HG02870 (cell line): ENCODE results near the gene GLRA1.
"Not testable (repeated sequence)": the region's sequence is repeated elsewhere in the genome, so short reads cannot be mapped to it uniquely, and the experiment has no call there.

Source experiments
- ATAC-seq: cut with Tn5 transposase; IDR thresholded peaks from one replicate; pipeline ENCODE4 v1.9.1; 2021; ENCODE audit warnings: mild to moderate bottlenecking, moderate library complexity; ENCODE audit not compliant: unreplicated experiment

GLRA1 gene

DNA sequence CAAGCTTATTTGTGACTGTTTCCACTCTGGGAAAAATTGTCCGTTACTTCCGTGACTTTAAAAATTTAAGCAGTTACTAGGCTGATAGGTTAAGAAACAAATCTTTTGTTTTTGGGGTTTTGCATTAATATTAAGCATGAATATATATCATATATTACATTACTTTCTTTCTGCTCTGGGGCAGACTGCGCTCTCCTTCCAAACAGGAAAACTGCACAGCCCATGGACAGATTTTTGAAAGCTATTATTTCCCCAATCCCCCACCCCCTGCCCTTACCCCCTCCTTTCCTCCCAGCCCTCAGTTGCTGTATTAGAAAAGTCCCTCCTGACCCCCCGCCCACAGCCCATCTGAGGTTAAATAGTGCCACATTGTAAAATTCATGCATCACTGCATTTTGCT lies 102.5 kb downstream of the GLRA1 start:
- no peak for ATAC-seq

- no peak for ATAC-seq
These were observed 103.7 kb downstream of the GLRA1 start for GRCh38 chr5:151820903-151821302.

- no peak for ATAC-seq
These were observed 104.4 kb downstream of the GLRA1 start for GRCh38 chr5:151820271-151820670.

DNA sequence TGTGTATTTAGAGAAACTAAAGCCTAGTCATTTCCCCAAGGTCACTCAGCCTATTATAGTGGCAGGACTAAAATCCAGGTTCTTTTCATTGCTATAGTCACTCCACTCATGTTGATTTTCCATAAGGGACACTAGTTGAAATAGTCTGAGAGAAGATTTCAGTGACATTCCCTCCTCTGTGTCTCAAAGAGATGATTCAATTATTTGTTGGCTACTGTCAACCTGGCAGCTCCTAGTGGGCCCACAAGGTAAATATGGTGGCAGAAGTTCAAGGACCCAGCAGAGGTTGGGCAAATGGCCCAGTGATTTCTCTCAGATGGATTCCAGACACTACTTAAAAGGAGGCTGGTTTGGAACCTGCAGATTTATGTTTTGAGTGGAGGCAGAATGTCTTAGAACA lies 104.8 kb downstream of the GLRA1 start:
- no peak for ATAC-seq

DNA sequence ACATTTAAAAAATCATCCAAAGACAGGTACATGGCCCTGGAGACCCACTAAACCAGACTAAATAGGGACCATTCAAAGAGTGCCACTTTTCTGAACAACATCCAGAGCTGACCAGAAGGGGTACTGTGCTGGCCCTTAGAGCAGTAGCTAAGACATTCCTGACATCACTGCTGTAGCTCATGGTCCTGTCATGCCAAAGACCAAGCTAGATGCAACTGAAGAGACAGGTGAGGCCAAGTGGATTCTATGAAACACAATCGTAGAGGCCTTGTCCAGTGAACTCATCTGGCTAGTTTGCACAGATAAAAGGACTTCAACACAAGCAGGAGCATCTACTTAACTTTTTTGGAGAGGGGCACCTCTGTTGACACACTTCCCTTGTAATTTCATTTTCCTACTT lies 109.6 kb downstream of the GLRA1 start:
- no peak for ATAC-seq

DNA sequence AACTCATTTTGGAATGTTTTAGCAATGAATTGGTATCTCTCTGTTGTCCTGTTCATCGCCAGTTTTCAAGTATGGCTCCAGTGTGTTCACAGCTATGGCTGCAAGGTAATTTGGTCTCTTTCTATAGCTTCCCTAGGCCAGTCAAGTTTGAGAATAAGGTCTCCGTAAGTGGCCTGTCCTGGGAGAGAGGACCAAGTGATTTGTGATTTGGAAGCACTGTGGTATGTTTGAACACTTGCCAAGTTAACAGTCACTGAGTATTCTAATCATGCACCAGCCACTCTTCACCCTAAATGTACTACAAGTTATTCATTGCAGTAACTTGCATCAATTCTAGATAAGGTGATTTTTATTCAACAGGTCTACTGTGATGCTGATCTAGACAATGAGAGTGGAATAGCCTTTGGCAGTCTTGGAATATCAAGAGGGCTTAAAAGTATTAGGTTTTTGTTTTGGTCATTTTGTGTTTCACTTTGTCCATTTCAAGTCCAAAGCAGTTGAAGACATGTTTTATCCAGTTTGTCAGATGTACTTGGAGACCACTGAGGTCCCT lies 111.8 kb downstream of the GLRA1 start:
- no peak for ATAC-seq

DNA sequence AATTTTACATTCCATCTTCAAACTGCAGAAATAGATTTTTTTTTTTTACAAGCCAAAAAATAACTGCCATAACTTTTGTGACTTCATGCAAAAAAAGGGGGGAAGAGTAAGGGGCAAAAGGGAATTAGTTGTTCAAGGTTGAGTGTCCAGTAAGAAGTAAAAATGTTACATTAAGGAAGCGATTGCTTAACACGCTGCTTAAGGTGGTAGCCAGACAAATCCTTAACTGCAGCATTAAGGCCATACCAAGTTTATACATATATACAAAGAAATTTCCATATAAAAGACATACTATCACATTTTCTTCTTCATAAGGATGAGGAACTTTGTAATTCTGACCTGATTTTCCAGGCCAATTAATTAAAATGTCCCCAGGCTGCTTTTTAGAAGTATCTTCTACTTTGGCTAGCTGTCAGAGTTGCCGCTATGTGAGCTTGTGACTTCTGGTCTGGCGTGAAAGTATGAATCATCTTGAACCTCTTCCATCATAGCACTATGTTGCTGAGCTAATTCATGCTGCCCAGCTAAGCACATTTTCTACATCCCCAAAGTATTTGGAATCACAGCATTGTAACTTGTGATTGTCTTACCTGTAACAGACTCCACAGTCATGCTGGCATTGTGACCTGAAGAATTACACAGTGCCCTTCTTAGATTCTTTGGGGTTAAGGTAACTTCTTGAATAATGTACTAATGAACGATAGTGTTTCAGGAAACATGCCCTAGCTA lies 112.9 kb downstream of the GLRA1 start:
- no peak for ATAC-seq

- no peak for ATAC-seq
These were observed 113.8 kb downstream of the GLRA1 start for GRCh38 chr5:151810897-151811296.

GRCh38 chr5:151810449-151810848 lies 114.2 kb downstream of the GLRA1 start:
- ATAC-seq = no peak

DNA sequence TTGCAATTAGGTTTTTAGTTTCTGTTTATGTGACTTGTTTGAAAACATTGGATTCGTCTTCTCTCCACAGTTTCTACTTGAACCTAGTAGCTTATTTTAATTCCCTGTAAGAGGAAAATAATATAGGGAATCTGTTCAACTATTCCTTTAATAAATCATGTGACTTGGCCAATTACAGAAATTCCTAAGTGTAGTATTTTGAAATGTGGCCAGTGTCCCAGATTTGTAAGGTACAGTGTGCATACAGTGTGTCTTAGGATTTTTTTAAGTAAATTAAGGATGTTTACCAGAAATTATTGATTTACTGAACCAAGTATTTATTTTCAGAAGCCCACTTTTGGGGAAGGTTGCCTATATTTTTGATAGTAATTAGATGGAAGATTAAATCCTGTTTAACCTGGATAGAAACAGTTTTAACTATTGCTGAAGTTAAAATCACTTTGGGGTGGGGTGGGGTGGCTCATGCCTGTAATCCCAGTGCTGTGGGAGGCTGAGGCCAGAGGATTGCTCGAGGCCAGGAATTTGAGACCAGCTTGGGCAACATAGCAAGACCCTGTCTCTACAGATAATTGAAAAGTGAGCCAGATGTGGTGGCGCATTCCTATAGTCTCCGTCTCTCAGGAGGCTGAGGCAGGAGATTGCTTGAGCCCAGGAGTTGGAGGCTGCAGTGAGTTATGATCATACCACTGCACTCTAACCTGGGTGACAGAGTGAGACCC lies 116.0 kb downstream of the GLRA1 start:
- ATAC-seq = no peak

GRCh38 chr5:151805414-151806223 lies 119.0 kb downstream of the GLRA1 start:
- ATAC-seq = no peak

GRCh38 chr5:151800532-151800931 lies 124.1 kb downstream of the GLRA1 start:
- no peak for ATAC-seq

DNA sequence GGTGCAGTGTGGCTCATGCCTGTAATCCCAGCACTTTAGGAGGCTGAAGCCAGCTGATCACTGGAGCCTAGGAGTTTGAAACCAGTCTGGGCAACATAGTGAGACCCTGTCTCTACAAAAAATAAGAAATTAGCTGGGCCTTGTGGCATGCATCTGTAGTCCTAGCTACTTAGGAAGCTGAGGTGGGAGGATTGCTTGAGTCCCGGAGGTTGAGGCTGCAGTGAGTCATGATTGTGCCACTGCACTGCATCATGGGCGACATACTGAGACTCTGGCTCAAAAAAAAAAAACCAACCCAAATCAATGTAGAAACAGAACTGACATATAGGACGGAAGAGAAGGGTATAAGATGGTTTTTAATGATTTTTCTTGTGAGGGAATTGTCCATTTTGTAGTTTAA lies 125.2 kb downstream of the GLRA1 start:
- ATAC-seq = no peak

DNA sequence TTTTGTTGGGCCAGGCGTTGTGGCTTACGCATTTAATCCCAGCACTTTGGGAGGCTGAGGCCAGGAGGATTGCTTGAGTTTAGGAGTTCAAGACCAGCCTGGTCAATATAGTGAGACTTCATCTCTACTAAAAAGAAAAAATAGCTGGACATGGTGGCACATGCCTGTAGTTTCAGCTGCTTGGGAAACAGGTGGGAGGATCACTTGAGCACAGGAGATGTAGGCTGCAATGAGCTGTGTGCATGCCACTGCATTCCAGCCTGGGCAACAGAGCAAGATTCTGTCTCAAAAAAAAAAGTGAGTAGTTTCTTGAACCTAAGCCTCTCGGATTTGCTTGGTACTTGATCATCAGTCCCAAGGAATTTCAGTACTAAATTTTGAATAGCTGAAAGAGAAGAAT lies 126.0 kb downstream of the GLRA1 start:
- ATAC-seq = no peak

DNA sequence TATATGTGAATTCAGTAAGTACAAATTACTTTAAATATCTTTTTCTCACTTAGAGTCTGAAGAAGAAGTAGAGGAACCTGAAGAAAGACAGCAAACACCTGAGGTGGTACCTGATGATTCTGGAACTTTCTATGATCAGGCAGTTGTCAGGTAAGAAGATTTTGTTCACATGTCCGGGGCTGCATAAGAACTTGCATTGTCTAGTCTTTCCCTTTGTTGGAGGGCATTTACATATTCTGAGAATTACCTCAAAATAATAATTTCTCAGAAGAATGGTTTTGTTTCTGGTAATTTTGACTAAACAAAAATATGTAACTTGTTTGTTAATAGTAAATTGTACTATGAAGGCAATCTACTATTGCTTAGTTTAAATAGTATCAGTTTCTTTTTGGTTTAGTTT lies 129.2 kb downstream of the GLRA1 start:
- ATAC-seq = no peak

DNA sequence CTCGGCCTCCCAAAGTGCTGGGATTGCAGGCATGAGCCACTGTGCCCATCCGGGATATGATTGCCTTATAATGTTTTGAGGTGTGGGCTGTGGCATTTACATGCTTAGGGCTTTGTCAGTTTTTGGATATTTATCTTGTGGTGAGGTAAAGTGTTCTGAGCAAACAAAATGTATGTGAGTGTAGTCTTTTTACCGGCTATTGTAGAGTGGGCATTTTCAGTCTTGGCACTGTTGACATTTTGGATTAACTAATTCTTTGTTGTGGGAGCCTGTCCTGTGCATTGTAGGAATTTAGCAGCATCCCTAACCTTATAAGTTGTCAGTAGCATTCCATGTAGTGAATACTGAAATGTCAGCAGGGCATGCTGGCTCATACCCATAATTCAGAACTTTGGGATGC lies 131.3 kb downstream of the GLRA1 start:
- ATAC-seq = no peak

DNA sequence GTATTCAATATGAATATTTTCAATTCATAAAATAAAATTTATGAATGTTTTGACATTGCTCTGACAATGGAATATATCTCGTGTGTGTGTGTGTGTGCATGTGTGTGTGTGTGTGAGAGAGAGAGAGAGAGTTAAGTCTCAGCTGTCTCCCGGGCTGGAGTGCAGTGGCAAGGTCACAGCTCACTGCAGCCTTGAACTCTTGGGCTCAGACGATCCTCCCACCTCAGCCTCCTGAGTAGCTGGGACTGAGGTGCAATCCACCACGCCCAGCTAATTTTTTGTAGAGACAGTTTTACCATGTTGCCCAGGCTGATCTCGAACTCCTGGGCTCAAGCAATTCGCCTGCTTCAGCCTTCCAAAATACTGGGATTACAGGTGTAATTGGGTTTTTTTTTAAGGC lies 136.8 kb downstream of the GLRA1 start:
- no peak for ATAC-seq

GRCh38 chr5:151786468-151786867 lies 138.2 kb downstream of the GLRA1 start:
- ATAC-seq = no peak

DNA sequence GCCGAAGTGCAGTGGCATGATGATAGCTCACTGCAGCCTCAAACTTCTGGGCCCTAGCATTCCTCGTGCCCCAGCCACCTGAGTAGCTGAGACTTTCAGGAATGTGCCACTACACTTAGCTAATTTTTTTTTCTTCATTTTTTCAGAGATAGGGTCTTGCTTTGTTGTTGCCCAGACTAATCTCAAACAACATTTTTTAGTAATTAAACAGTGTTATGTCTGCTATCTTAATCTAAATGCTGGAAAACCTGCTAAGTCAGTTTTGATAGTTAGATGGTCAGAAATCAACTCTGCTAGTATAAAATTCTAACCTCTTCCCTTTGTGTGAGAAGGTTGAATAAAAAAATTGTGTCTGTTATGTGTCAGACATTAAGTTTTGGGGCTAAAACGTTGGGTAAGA lies 140.5 kb downstream of the GLRA1 start:
- ATAC-seq = no peak

- not testable (repeated sequence) for ATAC-seq
These were observed 141.0 kb downstream of the GLRA1 start for GRCh38 chr5:151783664-151784063.

GRCh38 chr5:151781201-151781600 lies 143.4 kb downstream of the GLRA1 start:
- ATAC-seq = no peak
